Stomach smooth muscle (tissue), 2 donors: ENCODE data around the gene EGFLAM.

ENCODE experiments used
- H3K27ac ChIP-seq: one replicate; pipeline ENCODE4 v1.7.0; 2013; ENCODE audit warnings: mild to moderate bottlenecking, low read length, inconsistent platforms
- H3K27me3 ChIP-seq, 2 donors: one replicate each; pipeline ENCODE4 v1.7.0; 2013; ENCODE audit warnings: low read length in 2 of 2; ENCODE audit not compliant: insufficient read depth in 2 of 2, control insufficient read depth in 1 of 2
- H3K36me3 ChIP-seq, 2 donors: one replicate each; pipeline ENCODE4 v1.7.0; 2013; ENCODE audit warnings: low read length in 2 of 2; ENCODE audit not compliant: control insufficient read depth in 2 of 2, insufficient read depth in 2 of 2
- H3K4me1 ChIP-seq: one replicate; pipeline ENCODE4 v1.7.0; 2013; ENCODE audit warnings: low read length; ENCODE audit not compliant: control insufficient read depth, insufficient read depth
- H3K4me3 ChIP-seq, 2 donors: one replicate each; pipeline ENCODE4 v1.7.0; 2013; ENCODE audit warnings: low read length in 2 of 2
- H3K9ac ChIP-seq, 2 donors: one replicate each; pipeline ENCODE4 v1.7.0; 2013; ENCODE audit warnings: low read length in 2 of 2, mild to moderate bottlenecking in 1 of 2
- H3K9me3 ChIP-seq, 2 donors: one replicate each; pipeline ENCODE4 v1.7.0; 2013; ENCODE audit warnings: low read length in 2 of 2; ENCODE audit not compliant: control insufficient read depth in 2 of 2
- donor health status: healthy.
- donor health status: Pancreatic carcinoma.

EGFLAM gene

GRCh38 chr5:38371596-38371995 lies 113.2 kb downstream of the EGFLAM start:
- no peaks in the 10 kb centered on the region for H3K9me3 ChIP-seq
- no peak overlapping the region for H3K9ac ChIP-seq
- H3K27ac ChIP-seq = no peak overlapping the region
- no peaks in the 10 kb centered on the region for H3K36me3 ChIP-seq
- H3K4me1 ChIP-seq = no peaks in the 10 kb centered on the region
- no peaks in the 10 kb centered on the region for H3K27me3 ChIP-seq
- no peak overlapping the region for H3K4me3 ChIP-seq

GRCh38 chr5:38373743-38374142 lies 115.4 kb downstream of the EGFLAM start:
- Histone ChIP-seq H3K4me1 (no peaks in the 10 kb centered on the region), H3K27ac (no peak overlapping the region), H3K4me3 (no peak overlapping the region), H3K27me3 (peaks cover 0 to 6% of the 10 kb centered on the region in 2 donors), H3K36me3 (no peaks in the 10 kb centered on the region), H3K9me3 (no peaks in the 10 kb centered on the region), H3K9ac (no peak overlapping the region)

- Histone ChIP-seq H3K9ac (no peak overlapping the region), H3K9me3 (no peaks in the 10 kb centered on the region), H3K27ac (no peak overlapping the region), H3K4me3 (no peak overlapping the region), H3K4me1 (no peaks in the 10 kb centered on the region), H3K27me3 (peaks cover 0 to 12% of the 10 kb centered on the region in 2 donors), H3K36me3 (no peaks in the 10 kb centered on the region)
Observed at GRCh38 chr5:38375423-38375822, 117.1 kb downstream of the EGFLAM start.

GRCh38 chr5:38376404-38376803 lies 118.0 kb downstream of the EGFLAM start:
- Histone ChIP-seq H3K27me3 (peaks cover 0 to 12% of the 10 kb centered on the region in 2 donors), H3K27ac (no peak overlapping the region), H3K9ac (no peak overlapping the region), H3K36me3 (no peaks in the 10 kb centered on the region), H3K4me1 (no peaks in the 10 kb centered on the region), H3K9me3 (no peaks in the 10 kb centered on the region), H3K4me3 (no peak overlapping the region)

- H3K27me3 ChIP-seq = peaks cover 0 to 12% of the 10 kb centered on the region in 2 donors
- no peak overlapping the region for H3K27ac ChIP-seq
- H3K4me3 ChIP-seq = no peak overlapping the region
- no peaks in the 10 kb centered on the region for H3K36me3 ChIP-seq
- H3K9ac ChIP-seq = no peak overlapping the region
- H3K4me1 ChIP-seq = no peaks in the 10 kb centered on the region
- no peaks in the 10 kb centered on the region for H3K9me3 ChIP-seq
Observed at GRCh38 chr5:38378579-38378978, 120.2 kb downstream of the EGFLAM start.

GRCh38 chr5:38379350-38379937 lies 121.1 kb downstream of the EGFLAM start:
- no peak overlapping the region for H3K27ac ChIP-seq
- H3K9ac ChIP-seq = no peak overlapping the region
- peaks cover 0 to 12% of the 10 kb centered on the region in 2 donors for H3K27me3 ChIP-seq

GRCh38 chr5:38380537-38380936 lies 122.2 kb downstream of the EGFLAM start:
- Histone ChIP-seq H3K27me3 (peaks cover 0 to 12% of the 10 kb centered on the region in 2 donors), H3K27ac (no peak overlapping the region), H3K4me1 (no peaks in the 10 kb centered on the region)

More at GRCh38 chr5:38379350-38379937, 121.1 kb downstream of the EGFLAM start:
- Histone ChIP-seq H3K9me3 (no peaks in the 10 kb centered on the region), H3K36me3 (no peaks in the 10 kb centered on the region), H3K4me1 (no peaks in the 10 kb centered on the region), H3K4me3 (no peak overlapping the region)

GRCh38 chr5:38381361-38381760 lies 123.0 kb downstream of the EGFLAM start:
- peaks cover 0 to 12% of the 10 kb centered on the region in 2 donors for H3K27me3 ChIP-seq
- no peak overlapping the region for H3K27ac ChIP-seq
- H3K4me1 ChIP-seq = no peaks in the 10 kb centered on the region
- no peak overlapping the region for H3K9ac ChIP-seq
- no peak overlapping the region for H3K4me3 ChIP-seq
- H3K36me3 ChIP-seq = no peaks in the 10 kb centered on the region
- H3K9me3 ChIP-seq = no peaks in the 10 kb centered on the region

More at GRCh38 chr5:38380537-38380936, 122.2 kb downstream of the EGFLAM start:
- no peaks in the 10 kb centered on the region for H3K36me3 ChIP-seq
- H3K9me3 ChIP-seq = no peaks in the 10 kb centered on the region
- H3K4me3 ChIP-seq = no peak overlapping the region
- no peak overlapping the region for H3K9ac ChIP-seq

- H3K36me3 ChIP-seq = no peaks in the 10 kb centered on the region
- no peak overlapping the region for H3K4me3 ChIP-seq
- no peaks in the 10 kb centered on the region for H3K9me3 ChIP-seq
- peaks cover 0 to 12% of the 10 kb centered on the region in 2 donors for H3K27me3 ChIP-seq
- no peak overlapping the region for H3K9ac ChIP-seq
- no peaks in the 10 kb centered on the region for H3K4me1 ChIP-seq
- H3K27ac ChIP-seq = no peak overlapping the region
Observed at GRCh38 chr5:38382898-38383297, 124.5 kb downstream of the EGFLAM start.

GRCh38 chr5:38383701-38384100 lies 125.3 kb downstream of the EGFLAM start:
- Histone ChIP-seq H3K4me1 (no peaks in the 10 kb centered on the region), H3K36me3 (no peaks in the 10 kb centered on the region), H3K9ac (no peak overlapping the region), H3K9me3 (no peaks in the 10 kb centered on the region), H3K27me3 (peaks cover 0 to 6% of the 10 kb centered on the region in 2 donors), H3K4me3 (no peak overlapping the region), H3K27ac (no peak overlapping the region)

- no peak overlapping the region for H3K27ac ChIP-seq
- H3K36me3 ChIP-seq = no peaks in the 10 kb centered on the region
- no peak overlapping the region for H3K4me3 ChIP-seq
- H3K9ac ChIP-seq = no peak overlapping the region
- H3K27me3 ChIP-seq = no peaks in the 10 kb centered on the region
- H3K4me1 ChIP-seq = no peaks in the 10 kb centered on the region
- no peaks in the 10 kb centered on the region for H3K9me3 ChIP-seq
Observed at GRCh38 chr5:38384396-38384795, 126.0 kb downstream of the EGFLAM start.
